ENCODE data around the gene MLANA. TPM values are rescaled to one million over a fixed set of nuclear protein-coding genes. Genes with fewer than 3 reads are reported as not detected.
"Not testable (repeated sequence)": the region's sequence is repeated elsewhere in the genome, so short reads cannot be mapped to it uniquely, and the experiment has no call there.

Gene MLANA
- polyA plus RNA-seq, 1 donor from 2014 or later = not detected

- Histone ChIP-seq H3K36me3 (ENCODE audit: insufficient read depth, low read length) (no peaks in the 10 kb centered on the region), H4K20me1 (ENCODE audit: insufficient read depth) (no peaks in the 10 kb centered on the region), H3K4me2 (ENCODE audit: low read length) (no peak overlapping the region), H3K79me2 (replicated peaks; ENCODE audit: insufficient read depth, low read length) (no peaks in the 10 kb centered on the region), H2AFZ (ENCODE audit: low read depth, low read length) (no peak overlapping the region), H3K9me3 (ENCODE audit: low read length) (no peaks in the 10 kb centered on the region), H3K27ac (ENCODE audit: low read length) (no peak overlapping the region), H3K27me3 (ENCODE audit: insufficient read depth, low read depth, low read length) (no peaks in the 10 kb centered on the region), H3F3A (ENCODE audit: insufficient read depth, low read length, poor library complexity, severe bottlenecking) (no peaks in the 10 kb centered on the region), H3K4me3 (ENCODE audit: low read length) (no peak overlapping the region), H3K9me2 (ENCODE audit: insufficient read depth, low read length) (no peaks in the 10 kb centered on the region), H3K9ac (ENCODE audit: low read length) (no peak overlapping the region)
- TF ChIP-seq POLR2AphosphoS5 (IDR thresholded peaks at IDR 0.05) = no peak
- no peak for TF ChIP-seq SMC3 (conservative IDR thresholded peaks at IDR 0.05; ENCODE audit: poor library complexity)
- no peak for TF ChIP-seq MXI1 (conservative IDR thresholded peaks at IDR 0.05; ENCODE audit: poor library complexity, severe bottlenecking)
- TF ChIP-seq, protein P1, sequence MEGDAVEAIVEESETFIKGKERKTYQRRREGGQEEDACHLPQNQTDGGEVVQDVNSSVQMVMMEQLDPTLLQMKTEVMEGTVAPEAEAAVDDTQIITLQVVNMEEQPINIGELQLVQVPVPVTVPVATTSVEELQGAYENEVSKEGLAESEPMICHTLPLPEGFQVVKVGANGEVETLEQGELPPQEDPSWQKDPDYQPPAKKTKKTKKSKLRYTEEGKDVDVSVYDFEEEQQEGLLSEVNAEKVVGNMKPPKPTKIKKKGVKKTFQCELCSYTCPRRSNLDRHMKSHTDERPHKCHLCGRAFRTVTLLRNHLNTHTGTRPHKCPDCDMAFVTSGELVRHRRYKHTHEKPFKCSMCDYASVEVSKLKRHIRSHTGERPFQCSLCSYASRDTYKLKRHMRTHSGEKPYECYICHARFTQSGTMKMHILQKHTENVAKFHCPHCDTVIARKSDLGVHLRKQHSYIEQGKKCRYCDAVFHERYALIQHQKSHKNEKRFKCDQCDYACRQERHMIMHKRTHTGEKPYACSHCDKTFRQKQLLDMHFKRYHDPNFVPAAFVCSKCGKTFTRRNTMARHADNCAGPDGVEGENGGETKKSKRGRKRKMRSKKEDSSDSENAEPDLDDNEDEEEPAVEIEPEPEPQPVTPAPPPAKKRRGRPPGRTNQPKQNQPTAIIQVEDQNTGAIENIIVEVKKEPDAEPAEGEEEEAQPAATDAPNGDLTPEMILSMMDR (IDR thresholded peaks at IDR 0.05; ENCODE audit: poor library complexity, severe bottlenecking) = no peak
- TF ChIP-seq TAF1 (IDR thresholded peaks at IDR 0.05; ENCODE audit: low read depth) = no peak
- TF ChIP-seq RAD21 (conservative IDR thresholded peaks at IDR 0.05) = no peak
- TF ChIP-seq, protein P2, sequence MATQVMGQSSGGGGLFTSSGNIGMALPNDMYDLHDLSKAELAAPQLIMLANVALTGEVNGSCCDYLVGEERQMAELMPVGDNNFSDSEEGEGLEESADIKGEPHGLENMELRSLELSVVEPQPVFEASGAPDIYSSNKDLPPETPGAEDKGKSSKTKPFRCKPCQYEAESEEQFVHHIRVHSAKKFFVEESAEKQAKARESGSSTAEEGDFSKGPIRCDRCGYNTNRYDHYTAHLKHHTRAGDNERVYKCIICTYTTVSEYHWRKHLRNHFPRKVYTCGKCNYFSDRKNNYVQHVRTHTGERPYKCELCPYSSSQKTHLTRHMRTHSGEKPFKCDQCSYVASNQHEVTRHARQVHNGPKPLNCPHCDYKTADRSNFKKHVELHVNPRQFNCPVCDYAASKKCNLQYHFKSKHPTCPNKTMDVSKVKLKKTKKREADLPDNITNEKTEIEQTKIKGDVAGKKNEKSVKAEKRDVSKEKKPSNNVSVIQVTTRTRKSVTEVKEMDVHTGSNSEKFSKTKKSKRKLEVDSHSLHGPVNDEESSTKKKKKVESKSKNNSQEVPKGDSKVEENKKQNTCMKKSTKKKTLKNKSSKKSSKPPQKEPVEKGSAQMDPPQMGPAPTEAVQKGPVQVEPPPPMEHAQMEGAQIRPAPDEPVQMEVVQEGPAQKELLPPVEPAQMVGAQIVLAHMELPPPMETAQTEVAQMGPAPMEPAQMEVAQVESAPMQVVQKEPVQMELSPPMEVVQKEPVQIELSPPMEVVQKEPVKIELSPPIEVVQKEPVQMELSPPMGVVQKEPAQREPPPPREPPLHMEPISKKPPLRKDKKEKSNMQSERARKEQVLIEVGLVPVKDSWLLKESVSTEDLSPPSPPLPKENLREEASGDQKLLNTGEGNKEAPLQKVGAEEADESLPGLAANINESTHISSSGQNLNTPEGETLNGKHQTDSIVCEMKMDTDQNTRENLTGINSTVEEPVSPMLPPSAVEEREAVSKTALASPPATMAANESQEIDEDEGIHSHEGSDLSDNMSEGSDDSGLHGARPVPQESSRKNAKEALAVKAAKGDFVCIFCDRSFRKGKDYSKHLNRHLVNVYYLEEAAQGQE (IDR thresholded peaks at IDR 0.05; ENCODE audit: borderline replicate concordance) = no peak
- no peak for TF ChIP-seq EZH2 (IDR thresholded peaks at IDR 0.05; ENCODE audit: borderline replicate concordance, insufficient read depth, low read length, poor library complexity, severe bottlenecking)
- no peak for TF ChIP-seq EP300 (conservative IDR thresholded peaks at IDR 0.05; ENCODE audit: poor library complexity, severe bottlenecking)
These were observed 14.0 kb upstream of the MLANA start for GRCh38 chr9:5876711-5877110.

DNA sequence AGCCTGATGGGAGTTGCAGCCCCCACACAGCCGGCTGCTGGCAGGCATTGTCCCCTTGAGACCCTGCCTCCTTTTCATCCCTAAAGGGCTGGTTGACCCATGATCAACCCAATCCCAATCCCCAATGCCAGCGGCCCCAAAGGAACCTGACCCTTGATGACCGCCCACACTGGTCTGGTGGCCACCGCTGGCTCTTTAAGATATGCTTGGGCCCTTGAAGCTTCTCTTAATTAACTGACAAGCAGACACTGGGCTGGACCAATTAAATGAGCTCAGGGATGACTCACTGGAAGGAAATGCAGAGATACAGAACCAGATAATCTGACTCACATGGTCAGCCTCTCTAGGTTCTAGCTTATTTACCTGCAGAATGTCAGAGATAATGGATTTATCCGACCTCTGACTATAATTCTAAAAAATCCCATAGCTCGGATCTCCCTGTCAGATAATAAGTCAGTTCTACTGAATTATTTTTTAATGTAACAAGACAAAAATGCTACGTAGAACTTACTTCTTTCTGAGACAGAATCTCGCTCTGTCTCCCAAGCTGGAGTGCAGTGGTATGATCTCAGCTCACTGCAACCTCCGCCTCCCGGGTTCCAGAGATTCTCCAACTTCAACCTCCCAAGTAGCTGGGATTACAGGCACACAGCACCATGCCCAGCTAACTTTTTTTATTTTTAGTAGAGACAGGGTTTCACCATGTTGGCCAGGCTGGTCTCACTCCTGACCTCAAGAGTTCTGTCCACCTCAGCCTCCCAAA, 11.1 kb upstream of the MLANA start:
- no peak overlapping the region for H3K4me2 ChIP-seq (ENCODE audit: low read length)

GRCh38 chr9:5882244-5883012, 8.3 kb upstream of the MLANA start:
- not testable (repeated sequence) for H3K9ac ChIP-seq (ENCODE audit: low read length); H3K27ac ChIP-seq (ENCODE audit: low read length); H3K9me2 ChIP-seq (ENCODE audit: insufficient read depth, low read length); H3K36me3 ChIP-seq (ENCODE audit: insufficient read depth, low read length); H3K79me2 ChIP-seq (replicated peaks; ENCODE audit: insufficient read depth, low read length); H2AFZ ChIP-seq (ENCODE audit: low read depth, low read length); H3K4me2 ChIP-seq (ENCODE audit: low read length); H3F3A ChIP-seq (ENCODE audit: insufficient read depth, low read length, poor library complexity, severe bottlenecking); H3K4me3 ChIP-seq (ENCODE audit: low read length); H4K20me1 ChIP-seq (ENCODE audit: insufficient read depth); H3K9me3 ChIP-seq (ENCODE audit: low read length); H3K27me3 ChIP-seq (ENCODE audit: insufficient read depth, low read depth, low read length)

More for the DNA sequence above, 11.1 kb upstream of the MLANA start:
- no peak overlapping the region for H3K4me3 ChIP-seq (ENCODE audit: low read length)
- no peaks in the 10 kb centered on the region for H3K9me3 ChIP-seq (ENCODE audit: low read length)
- H3K79me2 ChIP-seq (replicated peaks; ENCODE audit: insufficient read depth, low read length) = no peaks in the 10 kb centered on the region
- no peaks in the 10 kb centered on the region for H3K9me2 ChIP-seq (ENCODE audit: insufficient read depth, low read length)
- no peaks in the 10 kb centered on the region for H3F3A ChIP-seq (ENCODE audit: insufficient read depth, low read length, poor library complexity, severe bottlenecking)
- no peak overlapping the region for H3K27ac ChIP-seq (ENCODE audit: low read length)
- H2AFZ ChIP-seq (ENCODE audit: low read depth, low read length) = no peak overlapping the region
- no peaks in the 10 kb centered on the region for H3K36me3 ChIP-seq (ENCODE audit: insufficient read depth, low read length)
- H3K9ac ChIP-seq (ENCODE audit: low read length) = no peak overlapping the region
- no peaks in the 10 kb centered on the region for H4K20me1 ChIP-seq (ENCODE audit: insufficient read depth)
- TF ChIP-seq MXI1 (conservative IDR thresholded peaks at IDR 0.05; ENCODE audit: poor library complexity, severe bottlenecking) (no peak), POLR2AphosphoS5 (IDR thresholded peaks at IDR 0.05) (no peak), EZH2 (IDR thresholded peaks at IDR 0.05; ENCODE audit: borderline replicate concordance, insufficient read depth, low read length, poor library complexity, severe bottlenecking) (no peak), SMC3 (conservative IDR thresholded peaks at IDR 0.05; ENCODE audit: poor library complexity) (no peak)
- TF ChIP-seq, protein P1 (IDR thresholded peaks at IDR 0.05; ENCODE audit: poor library complexity, severe bottlenecking) = no peak
- no peaks in the 10 kb centered on the region for H3K27me3 ChIP-seq (ENCODE audit: insufficient read depth, low read depth, low read length)
